NCI-H1436 treated with DMSO at 0.1 percent for 48 hours (cell line): ENCODE data around the gene SLC35B4.
A peak's percentile ranks its signal among the peaks of the same experiment; 100 is the strongest.

Experiments
- DNase-seq: peaks from one replicate; lab custom pipeline; 2025; lab: John Stamatoyannopoulos, UW

Gene SLC35B4, protein sequence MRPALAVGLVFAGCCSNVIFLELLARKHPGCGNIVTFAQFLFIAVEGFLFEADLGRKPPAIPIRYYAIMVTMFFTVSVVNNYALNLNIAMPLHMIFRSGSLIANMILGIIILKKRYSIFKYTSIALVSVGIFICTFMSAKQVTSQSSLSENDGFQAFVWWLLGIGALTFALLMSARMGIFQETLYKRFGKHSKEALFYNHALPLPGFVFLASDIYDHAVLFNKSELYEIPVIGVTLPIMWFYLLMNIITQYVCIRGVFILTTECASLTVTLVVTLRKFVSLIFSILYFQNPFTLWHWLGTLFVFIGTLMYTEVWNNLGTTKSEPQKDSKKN

DNA sequence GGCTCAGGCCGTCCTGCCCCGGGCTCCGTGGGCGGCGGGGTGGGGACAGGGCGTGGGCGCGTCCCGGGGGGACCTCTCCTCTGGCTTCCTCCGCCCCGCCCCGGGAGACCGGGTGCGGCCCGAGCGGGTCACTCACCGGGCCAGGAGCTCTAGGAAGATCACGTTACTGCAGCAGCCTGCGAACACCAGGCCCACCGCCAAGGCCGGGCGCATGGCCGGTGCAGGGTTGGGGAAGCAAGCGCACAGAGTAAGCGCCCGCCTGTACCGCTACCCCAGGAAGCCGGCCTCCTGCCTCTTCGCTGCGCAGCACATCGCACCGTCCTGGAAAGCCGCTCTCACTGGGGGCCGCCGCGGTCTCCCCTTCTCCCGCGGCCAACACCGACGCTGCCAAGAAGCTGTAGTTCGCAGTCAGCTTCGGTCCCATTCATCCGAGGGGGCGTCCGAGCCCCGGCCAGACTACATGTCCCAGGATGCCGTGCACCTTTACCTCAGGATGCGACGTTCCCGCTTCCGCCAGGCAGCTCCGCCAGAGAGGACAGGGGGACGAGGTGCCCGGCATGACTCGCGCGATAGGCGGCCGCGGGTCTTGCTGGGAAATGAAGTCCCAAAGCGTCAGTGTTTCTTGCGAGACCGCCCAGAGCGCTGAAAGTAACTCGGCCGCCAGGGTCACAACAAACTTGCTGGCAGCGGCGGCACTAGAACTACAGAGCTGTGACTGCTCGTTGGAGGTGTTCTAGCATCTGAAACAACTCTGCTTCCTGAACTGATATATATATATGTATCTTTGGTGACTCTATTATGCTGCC, at the start of gene SLC35B4:
Gene SLC35B4 (minus strand): TSS at position 392 of the 806 bp plus-strand sequence. CDS start 179 bp downstream, at position 213.
- peak; percentile 77 for DNase-seq

- no peak for DNase-seq
These were observed 49.8 kb upstream of the SLC35B4 start for GRCh38 chr7:134366481-134366880.

DNA sequence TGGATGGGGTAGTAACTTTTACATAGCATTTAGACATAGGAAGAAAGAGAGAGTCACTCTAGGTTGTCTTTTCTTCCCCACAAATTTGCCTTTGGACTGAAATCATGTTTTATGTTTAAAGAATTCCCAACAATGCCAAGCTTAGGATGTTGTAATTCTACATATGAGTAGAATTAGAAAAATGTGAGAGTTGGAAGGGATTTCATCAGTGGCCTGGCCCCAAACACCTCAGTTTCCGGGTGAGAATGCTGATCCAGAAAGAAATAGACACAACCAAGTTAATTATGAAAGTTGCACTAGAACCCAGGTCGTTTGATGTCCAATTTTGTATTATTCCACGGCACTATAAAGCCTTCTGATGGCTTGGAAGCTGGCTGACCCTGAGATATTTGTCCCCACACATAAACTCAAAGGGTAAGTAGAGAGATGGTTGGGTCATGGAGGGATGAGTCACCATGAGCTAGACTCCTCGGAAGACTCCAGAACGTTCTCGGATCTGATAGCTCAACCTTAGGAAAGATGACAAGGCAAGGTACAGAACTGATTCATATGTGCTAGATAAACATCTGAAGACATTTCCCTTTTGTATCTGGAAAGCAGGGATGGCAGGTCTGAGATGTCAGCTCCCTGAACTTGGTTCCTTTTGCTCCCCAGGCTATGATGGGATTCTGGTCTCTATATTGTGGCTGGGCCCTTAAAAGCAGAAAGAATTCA, 48.8 kb upstream of the SLC35B4 start:
- DNase-seq: no peak

DNA sequence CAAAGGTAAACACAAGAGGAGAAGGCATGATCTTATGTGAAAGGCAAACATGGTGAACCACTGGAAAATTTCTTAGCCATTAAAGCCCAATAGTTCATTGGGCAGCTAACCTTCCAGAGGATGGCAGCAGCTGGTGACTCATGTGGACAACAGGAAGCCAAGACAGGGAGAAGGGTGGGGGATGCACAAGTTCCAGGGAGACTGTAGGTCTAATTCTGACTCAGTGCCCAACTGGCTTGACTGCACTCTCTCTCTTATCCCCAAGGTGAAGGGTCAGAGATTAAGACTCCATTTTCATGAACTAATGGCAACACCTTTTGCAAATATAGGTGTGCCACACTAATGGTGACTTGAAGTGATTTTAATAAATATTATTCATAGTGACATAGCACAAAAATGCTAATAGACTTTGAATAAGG, 47.9 kb upstream of the SLC35B4 start:
- DNase-seq: no peak

- DNase-seq: no peak
These were observed 46.1 kb upstream of the SLC35B4 start for GRCh38 chr7:134362587-134363483.

GRCh38 chr7:134359787-134360432, 43.2 kb upstream of the SLC35B4 start:
- DNase-seq: no peak

- no peak for DNase-seq
These were observed 40.8 kb upstream of the SLC35B4 start for GRCh38 chr7:134357486-134357885.

DNA sequence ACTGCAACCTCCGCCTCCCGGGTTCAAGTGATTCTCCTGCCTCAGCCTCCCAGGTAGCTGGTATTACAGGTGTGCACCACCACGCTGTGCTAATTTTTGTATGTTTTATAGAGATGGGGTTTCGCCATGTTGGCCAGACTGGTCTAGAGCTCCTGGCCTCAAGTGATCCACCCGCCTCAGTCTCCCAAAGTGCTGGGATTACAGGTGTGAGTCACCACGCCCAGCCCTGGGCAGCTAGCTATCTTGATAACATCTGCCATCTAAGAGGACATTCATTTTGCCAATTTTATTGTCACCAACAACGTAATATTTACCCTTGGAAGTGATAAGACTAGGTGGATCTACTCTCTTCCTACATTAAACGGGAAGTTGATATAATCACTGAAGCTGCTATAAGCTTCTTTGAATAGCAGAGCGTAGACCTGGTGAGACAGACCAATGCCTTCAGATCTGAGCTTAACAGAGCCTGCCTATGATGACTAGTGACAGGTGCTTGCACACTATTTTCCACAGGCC, 39.7 kb upstream of the SLC35B4 start:
- DNase-seq: no peak

DNA sequence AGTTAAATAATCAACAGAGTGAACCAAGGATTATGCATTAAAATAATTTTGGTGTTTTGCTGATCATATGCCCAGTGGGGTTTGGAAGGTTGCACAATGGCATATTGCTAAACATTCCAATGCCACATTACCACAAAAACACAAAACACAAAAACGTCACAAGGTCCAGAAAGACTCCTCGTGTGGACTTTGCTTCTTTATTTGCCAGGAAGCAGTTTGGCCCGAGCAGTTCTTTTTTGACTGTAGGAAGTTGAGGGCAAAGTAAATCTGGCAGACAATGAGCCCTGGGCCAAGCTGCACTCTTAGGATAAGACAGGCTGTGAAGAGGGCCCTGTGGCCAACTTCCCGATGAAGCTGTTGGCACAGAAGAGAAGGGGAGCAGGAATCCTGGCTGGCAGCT, 39.2 kb upstream of the SLC35B4 start:
- DNase-seq: no peak

DNA sequence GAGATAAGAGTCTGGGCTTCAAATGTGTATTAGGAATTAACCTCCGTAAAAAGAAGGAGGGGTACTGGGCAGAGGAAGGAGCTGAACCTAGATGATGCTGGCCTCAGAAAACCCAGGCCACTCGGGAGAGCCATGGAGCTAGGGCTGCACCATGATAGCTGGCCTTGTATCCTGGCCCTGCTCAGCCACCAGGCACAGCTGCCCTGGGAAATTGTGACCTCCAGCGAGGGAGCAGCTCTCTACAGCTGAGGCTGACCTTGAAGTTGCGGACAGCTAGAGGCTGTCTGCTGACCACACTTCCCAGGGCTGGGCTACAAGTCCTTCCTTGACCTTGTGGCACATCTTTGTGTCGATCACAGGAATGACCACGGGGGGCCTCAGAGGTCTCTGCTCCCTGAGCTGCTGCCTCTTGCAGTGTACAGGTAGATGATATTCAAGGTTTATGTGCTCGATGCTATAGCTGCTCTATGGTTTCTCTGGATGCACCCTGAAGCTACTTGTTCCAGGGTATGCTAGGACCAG, 38.3 kb upstream of the SLC35B4 start:
- DNase-seq: no peak

- no peak for DNase-seq
These were observed 36.7 kb upstream of the SLC35B4 start for GRCh38 chr7:134353411-134353810.

DNA sequence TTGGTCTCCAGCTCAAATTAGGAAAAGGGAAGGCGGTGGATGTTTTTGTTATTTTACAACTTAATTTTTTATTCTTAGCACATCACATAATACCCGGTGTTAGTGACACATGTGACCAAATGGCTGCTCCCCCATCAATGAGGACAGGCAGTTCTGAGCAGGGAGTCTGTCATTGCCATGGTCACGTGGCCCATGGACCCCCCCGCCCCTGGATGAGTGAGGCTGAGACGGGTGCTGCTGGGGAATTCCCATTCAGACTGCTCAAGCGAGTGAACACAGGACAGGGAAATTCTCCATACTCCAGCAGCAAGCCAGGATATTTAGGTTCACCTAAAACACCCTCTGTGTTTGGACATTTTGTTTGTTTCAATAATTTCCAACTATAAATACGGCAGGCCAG, 34.7 kb upstream of the SLC35B4 start:
- DNase-seq: no peak

- DNase-seq: no peak
These were observed 34.0 kb upstream of the SLC35B4 start for GRCh38 chr7:134350709-134351108.

GRCh38 chr7:134347567-134347966, 30.8 kb upstream of the SLC35B4 start:
- no peak for DNase-seq

DNA sequence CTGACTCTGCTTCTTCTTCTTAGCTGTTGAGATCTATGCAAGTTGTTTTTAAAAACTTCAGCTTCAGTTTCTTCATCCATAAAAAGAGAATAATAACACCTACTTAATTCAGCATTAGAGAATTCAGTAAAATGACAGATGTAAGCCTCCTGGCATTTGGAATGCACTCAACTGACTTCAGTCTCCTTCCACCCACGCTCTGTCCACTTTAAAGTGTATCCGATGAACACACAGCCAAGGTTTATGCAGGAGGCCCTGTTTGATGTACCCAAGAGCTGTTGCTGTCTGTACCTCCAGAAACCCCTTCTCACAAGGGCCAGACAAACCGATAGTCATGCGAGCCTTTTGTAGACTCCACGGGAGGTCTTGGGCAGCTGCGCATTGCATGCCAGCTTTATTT, 27.1 kb upstream of the SLC35B4 start:
- DNase-seq: no peak

GRCh38 chr7:134343136-134343535, 26.4 kb upstream of the SLC35B4 start:
- DNase-seq: no peak

GRCh38 chr7:134339475-134339874, 22.7 kb upstream of the SLC35B4 start:
- no peak for DNase-seq

DNA sequence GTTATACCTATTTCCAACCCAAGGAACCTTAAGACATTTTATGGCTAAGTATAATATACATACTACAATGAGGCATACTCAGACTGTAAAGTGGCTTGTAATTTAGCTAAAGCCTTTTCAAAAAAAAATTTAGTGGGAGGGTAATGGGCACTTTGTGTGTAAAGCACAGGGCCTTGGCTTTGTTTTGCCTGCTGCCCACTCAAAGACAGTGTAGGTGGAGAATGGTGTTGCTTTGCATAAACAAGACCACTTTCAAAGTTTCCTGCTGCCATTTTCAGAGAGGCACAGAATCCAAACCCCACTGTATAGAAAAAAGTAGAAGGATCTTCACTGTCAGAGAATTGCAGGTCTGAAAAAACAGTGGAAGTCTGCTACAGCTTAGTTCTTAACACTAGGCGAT, 21.2 kb upstream of the SLC35B4 start:
- DNase-seq: no peak

DNA sequence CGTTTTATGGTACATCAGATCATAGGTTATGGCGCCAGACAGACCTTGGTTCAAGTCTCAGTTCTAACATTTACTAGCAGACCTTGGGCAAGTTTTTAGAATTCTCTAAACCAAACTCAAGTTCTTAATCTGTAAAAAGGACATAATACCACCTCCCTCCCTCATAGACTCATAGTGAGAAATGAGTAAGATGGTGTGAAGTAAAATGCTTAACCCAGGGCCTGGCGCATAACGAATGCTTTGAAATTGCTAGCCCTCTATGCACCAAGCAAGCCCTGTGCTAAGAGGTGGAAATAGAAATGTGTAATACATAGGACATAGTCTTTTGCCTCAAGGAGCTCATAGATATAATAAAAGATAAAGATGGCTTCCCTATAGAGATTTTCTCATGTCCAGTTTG, 17.7 kb upstream of the SLC35B4 start:
- DNase-seq: no peak

- DNase-seq: no peak
These were observed 17.2 kb upstream of the SLC35B4 start for GRCh38 chr7:134333943-134334342.

GRCh38 chr7:134332892-134333291, 16.2 kb upstream of the SLC35B4 start:
- DNase-seq: no peak
